HG03060 (cell line): ENCODE data around the gene KDM4B.

Experiments used
- ATAC-seq: cut with Tn5 transposase; IDR thresholded peaks from one replicate; pipeline ENCODE4 v1.9.1; 2021; ENCODE audit warnings: low read depth, moderate number of reproducible peaks; ENCODE audit not compliant: unreplicated experiment

KDM4B gene

DNA sequence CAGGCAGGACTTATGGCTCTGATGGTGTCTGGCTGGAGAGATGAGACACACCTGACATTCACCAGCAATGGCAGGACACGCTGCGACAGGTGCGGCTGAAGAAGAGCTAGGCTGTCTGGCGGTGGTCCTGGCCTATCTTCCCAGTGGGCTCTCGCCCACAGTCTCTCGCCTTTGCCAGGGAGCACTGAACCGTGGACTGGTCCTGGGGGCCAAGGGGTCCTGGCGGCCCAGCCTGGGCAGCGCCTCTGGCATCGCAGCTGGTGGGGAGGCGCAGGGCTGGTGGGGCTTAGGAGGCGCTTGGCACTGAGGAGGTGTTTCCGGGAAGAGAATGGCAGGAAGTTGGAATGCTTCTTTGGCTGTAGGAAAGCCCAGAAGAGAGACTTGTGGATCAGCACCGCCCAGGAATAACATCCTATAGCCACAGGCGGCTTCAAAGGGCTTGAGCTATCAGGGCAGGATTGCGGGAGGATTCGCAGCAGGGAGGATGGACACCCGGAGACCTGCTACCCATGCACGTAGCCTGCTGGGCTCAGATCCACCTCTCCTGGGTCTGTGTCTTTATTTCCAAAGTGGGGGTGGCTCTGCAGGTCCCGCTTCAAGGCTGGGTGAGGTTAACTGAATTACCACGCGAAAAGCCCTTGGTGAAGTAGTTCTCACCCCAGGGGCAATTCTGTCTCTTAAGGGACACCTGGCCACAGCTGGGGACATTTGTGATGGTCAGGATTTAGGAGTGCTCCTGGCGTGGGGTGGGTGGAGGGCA, 14.6 kb downstream of the KDM4B start:
- ATAC-seq, result no peak

DNA sequence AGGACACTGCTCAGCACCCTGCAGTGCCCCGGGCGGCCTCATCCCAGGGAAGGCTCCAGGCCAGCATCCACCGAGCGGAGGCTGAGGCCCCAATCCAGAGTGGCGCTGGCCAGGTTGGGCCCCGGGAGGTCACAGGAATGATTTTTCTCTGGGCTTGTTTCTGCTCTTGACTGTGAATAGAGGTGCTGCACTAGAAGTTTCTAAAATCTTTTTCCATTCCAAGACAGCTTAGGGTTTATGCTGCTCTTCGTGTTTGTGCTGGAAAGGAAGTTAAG, 15.1 kb downstream of the KDM4B start:
- ATAC-seq, result no peak

DNA sequence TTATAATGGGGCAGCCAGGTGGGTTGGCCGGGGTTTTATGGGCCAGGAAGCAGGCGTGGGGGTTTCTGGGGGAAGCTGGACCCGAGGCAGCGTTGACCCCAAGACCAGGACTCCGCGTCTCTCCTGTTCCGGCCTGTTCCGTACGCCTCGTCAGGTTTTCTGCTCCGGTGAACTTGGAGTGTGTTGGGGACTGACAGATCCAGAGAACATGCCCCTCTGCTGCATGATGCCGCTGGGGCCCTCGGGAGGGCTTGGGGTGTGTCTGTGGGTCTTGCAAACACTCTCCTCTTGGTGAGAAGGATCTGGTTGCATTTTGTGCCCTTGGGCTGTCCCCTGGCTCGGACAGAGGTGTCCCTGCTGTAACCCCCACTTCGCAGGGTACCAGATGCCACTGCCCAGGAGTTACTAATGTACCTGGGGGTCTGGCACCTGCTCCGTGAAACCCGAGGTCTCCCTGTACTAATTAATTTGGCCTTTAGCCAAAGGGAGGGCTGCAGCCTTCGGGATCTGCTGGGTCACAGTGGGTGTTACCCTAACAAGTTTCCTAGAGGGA, 15.6 kb downstream of the KDM4B start:
- ATAC-seq, result no peak

DNA sequence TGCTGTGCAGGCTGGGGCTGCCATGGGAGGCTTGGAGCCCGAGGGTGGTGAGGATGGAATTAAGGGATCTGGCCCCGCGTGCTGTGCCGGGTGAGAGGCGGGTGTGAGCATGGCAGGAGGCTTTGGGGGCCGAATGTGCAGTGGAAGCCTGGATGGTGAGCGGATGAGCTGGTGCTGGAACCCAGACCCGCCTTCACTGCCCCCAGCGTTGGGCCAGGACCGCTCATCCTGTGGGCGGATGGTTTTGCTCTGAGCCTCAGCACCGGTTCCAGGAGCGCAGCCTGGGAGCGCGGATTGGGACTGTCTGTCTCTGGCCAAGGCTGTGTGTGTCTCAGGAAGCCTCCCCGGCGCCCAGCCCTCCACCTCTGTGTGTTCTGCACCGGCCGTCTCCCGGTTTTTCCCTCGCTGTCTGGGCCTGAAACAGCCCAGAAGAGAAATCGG, 16.7 kb downstream of the KDM4B start:
- ATAC-seq, result no peak

DNA sequence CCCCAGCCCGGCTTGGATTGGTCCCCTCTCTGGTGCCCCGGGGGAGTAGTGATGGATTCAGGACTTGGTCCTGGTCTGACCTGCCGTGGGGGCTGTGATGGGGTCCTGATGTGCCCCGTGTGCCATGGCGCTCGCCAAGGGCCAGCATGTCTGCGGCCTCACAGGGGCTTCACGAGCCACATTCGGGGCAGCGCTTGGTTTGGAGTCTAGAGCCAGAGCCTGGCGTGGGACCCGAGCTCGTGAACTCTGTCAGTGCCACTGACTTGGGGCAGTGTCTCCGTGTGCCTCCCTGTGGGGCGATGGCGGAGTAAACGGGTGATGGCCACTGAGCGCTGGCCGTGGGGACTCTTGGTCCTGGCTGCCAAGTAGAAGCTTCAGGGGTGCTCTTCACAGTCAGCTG, 17.1 kb downstream of the KDM4B start:
- no peak for ATAC-seq

DNA sequence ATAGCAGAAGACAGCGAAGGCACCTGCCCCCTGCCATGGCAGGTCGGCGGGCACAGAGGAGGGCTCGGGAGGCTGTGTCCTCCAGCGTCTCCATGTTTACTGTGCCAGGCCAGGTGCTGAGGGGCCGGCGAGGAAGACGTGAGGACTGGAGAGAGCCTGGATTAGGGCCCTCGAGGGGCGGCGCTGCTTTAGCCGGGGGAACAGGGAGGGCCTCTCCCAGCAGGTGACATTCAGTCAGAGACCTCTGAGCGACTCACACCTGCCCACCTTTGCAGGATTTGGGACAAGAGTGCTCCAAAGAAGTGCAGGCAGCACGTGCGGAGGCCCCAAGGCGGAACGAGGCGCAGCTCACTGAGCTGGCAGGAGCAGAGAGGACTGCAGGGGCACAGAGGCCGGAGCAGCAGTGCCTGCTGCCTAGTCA, 17.6 kb downstream of the KDM4B start:
- no peak for ATAC-seq

DNA sequence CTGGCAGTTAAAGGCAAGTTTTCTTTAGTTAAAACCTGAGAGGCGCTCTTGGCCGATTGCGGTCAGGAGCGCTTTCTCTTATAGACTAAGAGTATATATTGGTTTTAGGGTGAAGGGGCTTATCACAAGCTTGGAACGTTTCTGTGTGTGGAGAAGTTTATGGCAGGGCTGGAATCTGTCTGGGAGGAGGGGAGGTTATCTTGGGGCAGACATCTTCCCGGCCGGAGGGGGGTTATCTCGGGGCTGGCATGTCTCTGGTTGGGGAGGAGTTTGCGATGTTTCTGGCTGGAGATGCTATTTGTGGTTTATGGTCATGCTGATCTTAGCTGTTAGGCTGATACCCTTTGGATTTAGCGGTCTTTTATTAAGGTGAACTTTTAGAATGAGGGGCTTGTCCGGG, 18.3 kb downstream of the KDM4B start:
- ATAC-seq, result no peak

DNA sequence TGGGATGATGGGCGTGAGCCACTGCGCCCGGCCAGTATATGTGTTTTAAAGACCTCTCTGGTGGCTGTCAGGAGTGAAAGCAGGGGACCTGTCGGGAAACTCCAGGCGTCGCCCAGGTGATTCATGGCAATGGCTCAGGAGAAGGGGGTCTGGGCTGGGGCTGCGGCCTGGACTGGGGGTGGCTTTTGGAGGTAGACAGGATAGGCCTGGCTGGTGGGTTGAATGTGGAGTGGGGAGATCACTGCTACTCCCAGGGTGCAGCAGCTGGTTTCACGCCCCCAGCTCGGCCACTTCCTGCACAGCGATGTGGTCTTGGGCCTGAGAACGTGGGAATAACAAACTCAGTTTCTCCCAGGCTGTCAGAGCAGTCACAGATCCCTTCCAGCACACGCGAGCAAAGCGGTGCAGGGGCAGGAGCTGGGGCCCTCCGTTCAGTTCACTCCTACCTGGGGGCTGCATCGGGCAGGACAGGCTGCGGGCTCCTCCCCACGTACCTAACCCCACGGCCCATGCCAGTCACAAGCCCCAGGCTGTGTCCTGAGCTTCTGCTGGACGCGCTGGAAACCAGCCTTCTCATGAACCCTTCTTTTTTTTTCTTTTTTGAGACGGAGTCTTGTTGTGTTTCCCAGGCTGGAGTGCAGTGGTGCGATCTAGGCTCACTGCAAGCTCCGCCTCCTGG, 18.9 kb downstream of the KDM4B start:
- ATAC-seq, result no peak

DNA sequence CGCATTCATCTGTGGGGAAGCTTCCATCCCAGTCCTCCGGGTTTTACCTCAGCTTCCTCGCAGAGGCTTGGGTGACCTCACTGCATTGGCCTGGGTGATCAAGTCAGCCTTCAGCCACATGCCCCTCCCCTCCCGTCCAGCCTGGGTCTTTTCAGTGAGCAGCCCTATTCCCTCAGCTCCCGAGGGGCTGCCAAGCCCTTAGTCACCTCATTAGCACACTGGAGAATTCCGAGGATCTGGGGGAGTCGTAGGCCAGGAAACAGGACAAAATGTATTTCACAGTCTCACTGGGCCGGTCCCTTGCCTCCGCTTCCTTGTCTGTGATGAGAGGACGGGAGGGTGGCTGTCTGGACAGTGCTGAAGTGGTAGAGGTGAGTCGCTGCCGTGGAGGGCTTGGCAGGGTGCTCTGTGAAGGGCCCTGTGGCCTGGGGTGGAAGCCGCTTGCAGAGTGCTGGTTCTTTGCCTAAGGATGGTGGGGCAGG, 19.9 kb downstream of the KDM4B start:
- ATAC-seq, result no peak

DNA sequence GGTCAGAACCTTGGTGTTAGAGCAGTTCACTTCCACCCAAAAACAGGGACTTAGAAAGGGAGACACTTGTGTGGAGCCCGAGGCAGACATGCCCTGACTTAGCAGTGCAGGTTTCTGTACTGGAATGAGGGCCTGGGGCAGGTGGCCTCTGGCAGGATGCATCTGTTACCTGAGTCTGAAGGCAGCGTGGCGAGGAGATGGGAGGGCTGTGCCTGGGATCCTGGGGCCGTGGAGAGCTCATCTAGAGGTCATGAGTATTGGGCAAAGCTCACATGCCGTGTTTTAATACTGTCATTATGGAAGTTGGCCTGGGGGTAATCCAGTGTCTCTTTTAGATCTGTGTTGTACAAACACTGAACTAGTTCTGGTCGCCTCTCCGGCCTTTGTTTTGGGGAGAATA, 21.4 kb downstream of the KDM4B start:
- no peak for ATAC-seq

DNA sequence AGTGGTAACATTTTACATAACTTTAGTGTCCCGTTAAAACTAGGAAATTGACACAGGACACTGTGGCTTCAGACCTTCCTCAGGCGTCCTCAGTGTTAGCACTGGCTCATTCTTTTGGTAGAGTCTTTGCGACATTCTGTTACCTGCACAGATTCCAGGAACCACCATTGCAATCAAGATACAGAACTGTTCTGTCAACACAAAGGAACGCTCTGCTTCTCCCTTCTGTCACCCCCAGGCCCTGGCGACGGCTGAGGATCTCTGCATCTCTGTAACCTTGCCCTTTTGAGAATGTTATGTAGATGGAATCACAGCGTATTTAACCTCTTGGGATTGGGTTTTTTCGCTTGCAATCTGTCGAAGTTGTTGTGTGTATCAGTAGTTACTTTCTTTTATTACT, 22.6 kb downstream of the KDM4B start:
- ATAC-seq, result no peak

DNA sequence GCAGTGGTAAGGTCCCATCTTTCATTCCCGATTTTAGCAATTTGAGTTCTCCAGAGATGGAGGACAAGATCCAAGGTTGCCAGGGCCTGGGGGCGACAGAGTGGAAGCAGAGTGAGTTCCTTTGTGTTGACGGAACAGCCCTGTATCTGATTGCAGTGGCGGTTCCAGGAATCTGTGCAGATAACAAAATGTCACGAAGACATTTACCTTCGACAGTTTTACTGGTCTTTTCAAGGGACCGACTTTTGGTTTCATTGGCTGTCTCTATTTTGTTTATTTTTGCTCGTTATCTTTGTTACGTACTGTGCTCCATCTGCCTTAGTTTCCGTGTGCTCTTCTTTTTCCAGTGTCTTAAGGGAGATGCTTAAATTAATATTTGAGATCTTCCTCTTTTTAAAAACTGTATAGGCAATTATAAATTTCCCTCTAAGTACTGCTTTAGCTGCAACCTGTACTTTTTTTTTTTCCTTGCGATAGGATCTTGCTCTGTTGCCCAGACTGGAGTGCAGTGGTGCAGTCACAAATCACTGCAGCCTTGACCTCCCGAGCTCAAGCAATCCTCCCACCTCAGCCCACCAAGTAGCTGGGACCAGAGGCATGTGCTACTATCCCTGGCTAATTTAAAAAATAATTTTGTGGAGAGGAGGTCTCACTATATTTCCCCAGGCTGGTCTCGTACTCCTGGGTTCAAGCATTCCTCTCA, 23.2 kb downstream of the KDM4B start:
- no peak for ATAC-seq

DNA sequence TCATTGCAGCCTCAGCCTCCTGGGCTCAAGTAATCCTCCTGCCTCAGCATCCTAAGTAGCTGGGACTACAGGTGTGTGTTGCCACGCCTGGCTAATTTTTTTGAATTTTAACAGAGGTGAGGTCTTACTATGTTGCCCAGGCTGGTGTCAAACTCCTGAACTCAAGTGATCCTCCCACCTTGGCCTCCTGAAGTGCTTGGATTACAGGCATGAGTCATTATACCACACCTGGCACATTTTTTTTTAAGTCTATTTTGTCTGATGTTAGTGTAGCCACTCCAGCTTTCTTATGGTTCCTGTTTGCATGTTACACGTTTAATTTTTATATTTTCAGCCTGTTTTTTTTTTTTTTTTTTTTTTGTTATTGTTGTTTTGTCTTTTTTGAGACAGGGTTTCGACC, 24.8 kb downstream of the KDM4B start:
- no peak for ATAC-seq

DNA sequence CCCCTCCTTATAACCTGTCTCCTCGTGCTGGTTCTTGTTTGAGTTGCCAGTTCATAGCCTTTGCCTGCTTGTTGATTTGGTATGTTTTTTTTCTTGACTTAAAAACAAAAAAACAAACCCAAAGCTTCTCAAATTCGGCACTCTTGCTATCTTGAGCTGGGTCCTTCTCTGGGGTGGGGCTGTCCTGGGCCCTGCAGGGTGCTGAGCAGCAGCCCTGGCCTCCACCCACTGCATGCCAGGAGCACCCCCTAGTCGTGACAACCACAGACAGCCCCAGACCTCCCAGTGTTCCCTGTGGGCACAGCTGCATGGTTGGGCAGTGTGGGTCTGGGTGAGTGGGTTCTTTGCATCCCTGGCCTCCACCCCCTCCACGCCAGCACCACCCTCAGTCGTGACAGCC, 27.8 kb downstream of the KDM4B start:
- no peak for ATAC-seq

DNA sequence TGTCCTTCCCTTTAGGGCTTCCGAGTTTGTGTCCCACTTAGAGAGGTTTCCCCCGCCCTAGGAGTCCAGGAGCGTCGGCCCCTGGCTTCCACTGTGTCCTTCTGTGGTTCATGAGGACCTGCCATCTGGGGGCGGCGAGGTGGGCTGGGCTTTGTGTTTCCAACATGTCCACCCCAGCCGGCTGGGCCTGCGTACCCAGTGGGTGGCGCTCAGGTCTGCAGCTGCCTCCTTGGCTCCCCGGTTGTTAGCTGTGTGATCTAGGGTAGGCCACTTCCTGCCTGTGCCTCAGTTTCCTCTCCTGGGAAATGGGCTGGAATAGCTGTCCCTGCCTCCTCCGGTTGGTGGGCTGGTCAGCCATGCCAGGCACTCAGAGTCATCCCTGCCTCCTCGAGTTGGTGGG, 28.4 kb downstream of the KDM4B start:
- ATAC-seq, result no peak

DNA sequence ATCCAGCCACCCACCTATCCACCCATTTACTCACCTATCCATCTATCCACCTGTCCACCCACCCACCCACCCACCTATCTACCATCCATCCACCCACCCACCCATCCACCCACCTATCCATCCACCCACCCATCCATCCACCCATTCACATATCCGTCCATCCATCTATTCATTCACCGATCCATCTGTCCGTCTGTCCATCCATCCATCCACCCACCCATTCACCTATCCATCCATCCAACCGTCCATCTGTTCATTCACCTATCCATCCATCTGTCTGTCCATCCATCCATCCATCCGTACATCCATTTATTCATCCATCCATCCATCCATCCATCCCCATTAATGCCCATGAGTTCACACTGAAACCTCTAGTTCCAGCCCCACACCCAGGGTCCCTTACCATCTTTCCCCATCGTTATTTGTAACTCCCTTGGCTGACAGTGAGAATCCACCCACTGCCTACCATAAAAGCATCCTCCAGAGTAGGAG, 31.3 kb downstream of the KDM4B start:
- no peak for ATAC-seq

DNA sequence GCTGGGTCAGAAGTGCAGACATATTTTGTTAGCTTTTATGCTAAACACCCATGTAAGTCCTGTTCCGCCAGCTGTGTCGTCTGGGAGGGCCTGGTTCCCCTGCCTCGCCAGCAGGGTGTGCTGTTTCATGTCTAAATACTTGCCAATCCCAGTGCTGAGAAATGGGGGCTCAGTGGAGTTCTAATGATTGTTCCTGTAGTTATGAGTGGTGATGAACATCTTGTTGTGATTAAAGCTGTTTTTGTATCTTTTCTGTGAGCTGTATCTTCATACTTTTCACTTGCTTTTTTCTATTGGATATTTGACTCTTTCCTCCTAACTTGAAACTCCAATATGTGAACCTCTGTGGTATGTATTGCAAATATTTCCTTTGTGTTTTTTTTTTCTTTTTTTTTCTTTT, 32.7 kb downstream of the KDM4B start:
- ATAC-seq, result no peak

DNA sequence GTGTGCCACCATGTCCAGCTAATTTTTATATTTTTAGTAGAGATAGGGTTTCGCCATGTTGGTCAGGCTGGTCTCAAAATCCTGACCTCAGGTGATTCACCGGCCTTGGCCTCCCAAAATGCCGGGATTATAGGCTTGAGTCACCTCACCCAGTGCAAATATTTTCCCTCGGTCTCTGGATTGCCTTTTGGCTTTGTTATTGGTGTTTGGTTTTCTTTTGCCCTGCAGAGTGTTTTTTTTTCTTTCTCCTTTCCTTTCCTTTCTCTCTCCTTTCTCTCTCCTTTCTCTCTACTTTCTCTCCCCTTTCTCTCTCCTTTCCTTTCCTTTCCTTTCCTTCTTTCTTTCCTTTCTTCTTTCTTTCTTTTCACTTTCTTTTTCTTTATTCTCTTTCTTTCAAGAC, 33.2 kb downstream of the KDM4B start:
- no peak for ATAC-seq

DNA sequence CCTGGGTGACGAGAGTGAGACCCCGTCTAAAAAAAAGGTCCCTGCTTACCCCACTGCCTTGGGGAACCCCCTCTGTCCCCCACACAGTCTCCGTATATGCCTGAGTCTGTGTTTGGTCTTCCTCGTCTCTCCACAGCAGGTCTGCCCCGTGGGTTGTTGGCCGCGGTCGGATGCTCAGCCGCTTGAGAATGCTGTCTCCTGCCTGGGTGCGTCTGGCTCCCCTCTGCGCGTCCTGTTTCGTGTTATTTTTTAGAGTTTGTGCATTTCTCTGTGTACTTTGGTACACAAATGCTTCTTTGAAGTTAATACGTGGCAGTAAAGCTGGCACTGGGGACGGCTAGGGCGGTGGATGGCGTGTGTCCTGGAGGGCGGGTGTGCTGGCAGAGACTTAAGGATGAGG, 34.9 kb downstream of the KDM4B start:
- no peak for ATAC-seq

DNA sequence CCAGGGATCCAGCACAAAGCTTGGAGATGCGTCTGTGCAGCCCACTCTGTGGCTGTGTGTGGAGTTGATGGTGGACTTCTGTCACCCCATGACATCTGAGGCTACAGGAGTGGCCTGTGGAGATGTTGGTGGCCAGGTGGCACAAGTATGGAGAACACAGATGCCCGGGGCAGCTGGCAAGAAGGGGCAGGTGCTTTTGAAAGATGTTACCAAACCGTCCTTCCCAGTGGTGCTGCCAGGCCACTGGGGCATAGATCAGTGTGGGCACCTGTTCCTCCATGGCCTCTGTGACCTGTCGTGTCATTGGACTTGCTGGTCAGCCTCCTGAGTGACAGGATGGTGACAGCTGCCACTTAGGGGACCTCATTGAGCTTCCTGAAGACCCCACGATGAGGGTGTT, 36.2 kb downstream of the KDM4B start:
- no peak for ATAC-seq

DNA sequence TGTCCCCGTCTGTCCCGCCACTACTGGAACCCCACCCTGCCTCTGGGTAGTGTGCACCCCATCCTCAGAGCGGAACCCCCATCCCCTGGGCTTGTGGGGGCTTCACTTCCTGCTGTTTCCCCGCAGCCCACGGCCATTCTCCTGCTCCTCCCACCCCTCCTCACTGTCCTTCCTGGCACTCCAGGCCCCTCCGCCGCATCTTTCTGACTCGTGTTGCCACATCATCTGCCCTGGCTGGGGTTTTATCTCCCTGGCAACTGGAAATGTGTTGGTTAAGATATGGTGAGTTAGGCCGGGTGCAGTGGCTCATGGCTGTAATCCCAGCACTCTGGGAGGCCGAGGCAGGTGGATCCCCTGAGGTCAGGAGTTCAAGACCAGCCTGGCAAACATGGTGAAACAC, 37.3 kb downstream of the KDM4B start:
- ATAC-seq, result no peak
